ENCODE data around the gene UBE2E2. TPM values are rescaled to one million over a fixed set of nuclear protein-coding genes. Genes with fewer than 3 reads are reported as not detected.

UBE2E2 gene
- total RNA-seq, 1 donor from 2014 or later = 45.9 TPM

DNA sequence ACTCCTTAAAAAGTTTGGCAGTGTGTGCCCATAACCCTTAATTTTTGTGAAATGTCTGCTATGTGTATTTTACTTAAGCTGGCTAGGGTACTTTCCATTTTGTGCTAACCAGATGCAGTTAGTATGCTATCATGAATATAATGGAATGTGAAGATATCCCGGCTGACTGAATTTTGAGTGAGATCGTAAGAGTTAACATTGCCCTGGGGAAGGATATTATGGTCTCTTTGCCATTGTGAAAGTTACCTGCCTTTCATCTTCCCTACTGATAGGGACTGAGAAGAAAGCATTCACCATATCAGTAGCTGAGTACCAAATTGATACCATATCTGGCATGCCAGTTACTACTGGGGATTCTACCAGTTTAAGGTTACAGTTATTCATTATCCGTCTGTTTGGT is 243.2 kb downstream of the UBE2E2 start:
- H3K27ac ChIP-seq = no peak overlapping the region
- no peaks in the 10 kb centered on the region for H3K9me3 ChIP-seq
- no peak overlapping the region for H3K4me3 ChIP-seq
- H3K4me1 ChIP-seq = no peaks in the 10 kb centered on the region
- no peak for ATAC-seq
- H3K27me3 ChIP-seq = no peaks in the 10 kb centered on the region
- TF ChIP-seq, protein P1, sequence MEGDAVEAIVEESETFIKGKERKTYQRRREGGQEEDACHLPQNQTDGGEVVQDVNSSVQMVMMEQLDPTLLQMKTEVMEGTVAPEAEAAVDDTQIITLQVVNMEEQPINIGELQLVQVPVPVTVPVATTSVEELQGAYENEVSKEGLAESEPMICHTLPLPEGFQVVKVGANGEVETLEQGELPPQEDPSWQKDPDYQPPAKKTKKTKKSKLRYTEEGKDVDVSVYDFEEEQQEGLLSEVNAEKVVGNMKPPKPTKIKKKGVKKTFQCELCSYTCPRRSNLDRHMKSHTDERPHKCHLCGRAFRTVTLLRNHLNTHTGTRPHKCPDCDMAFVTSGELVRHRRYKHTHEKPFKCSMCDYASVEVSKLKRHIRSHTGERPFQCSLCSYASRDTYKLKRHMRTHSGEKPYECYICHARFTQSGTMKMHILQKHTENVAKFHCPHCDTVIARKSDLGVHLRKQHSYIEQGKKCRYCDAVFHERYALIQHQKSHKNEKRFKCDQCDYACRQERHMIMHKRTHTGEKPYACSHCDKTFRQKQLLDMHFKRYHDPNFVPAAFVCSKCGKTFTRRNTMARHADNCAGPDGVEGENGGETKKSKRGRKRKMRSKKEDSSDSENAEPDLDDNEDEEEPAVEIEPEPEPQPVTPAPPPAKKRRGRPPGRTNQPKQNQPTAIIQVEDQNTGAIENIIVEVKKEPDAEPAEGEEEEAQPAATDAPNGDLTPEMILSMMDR (IDR thresholded peaks at IDR 0.05) = no peak
- intact Hi-C loops (cut with DNase I) = no loop called here
- no peak for DNase-seq
- no peaks in the 10 kb centered on the region for H3K36me3 ChIP-seq

DNA sequence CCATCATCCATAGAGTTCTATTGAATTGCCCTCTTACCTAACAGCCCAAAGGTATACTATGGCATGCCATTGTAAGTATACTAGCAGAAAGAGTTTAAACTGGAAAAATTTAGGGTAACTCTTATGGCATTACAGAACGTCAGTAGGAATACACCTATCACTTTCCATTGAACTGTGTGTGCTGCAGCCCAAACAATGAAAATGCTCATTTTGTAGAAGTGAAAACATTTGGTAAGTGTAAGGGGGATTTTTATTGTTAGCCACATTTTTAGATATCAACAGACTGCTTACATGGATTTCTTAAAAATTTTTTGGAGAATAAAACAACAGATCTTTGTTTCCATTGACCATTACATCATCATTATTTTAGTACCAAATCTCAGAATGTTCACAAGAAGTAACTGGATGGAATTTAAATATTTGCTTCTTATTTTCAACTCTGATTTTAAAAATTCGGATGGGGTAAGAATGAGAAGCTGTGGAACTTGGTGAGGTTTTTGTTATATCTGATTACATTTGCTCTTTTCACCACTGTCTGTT is 245.9 kb downstream of the UBE2E2 start:
- Histone ChIP-seq H3K9me3 (no peaks in the 10 kb centered on the region), H3K4me3 (no peak overlapping the region), H3K27me3 (no peaks in the 10 kb centered on the region), H3K36me3 (no peaks in the 10 kb centered on the region), H3K27ac (no peak overlapping the region), H3K4me1 (no peaks in the 10 kb centered on the region)
- TF ChIP-seq, protein P1 (IDR thresholded peaks at IDR 0.05) = no peak
- ATAC-seq (no peak), DNase-seq (no peak)
- intact Hi-C loops (cut with DNase I) = no loop called here

DNA sequence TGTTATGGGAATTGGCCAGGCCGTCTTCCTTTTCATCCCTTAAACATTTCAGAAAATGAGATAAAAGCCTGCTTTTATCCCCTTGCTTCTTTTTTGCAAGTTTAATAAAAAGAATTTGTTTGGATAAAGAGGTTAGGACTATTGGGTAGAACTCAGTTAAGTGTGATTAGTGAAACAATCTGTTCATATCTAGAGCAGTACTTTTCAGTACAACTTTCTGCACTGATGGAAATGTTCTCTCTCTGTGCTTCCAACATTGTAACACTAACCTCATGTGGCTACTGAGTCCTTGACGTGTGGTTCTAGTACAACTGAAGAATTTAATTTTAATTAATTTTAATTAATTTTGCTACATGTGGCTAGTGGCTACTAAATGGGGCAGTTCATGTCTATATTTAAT is 246.9 kb downstream of the UBE2E2 start:
- H3K36me3 ChIP-seq = no peaks in the 10 kb centered on the region
- H3K27ac ChIP-seq = no peak overlapping the region
- no peaks in the 10 kb centered on the region for H3K4me1 ChIP-seq
- ATAC-seq = no peak
- H3K27me3 ChIP-seq = no peaks in the 10 kb centered on the region
- TF ChIP-seq, protein P1 (IDR thresholded peaks at IDR 0.05) = no peak
- no peaks in the 10 kb centered on the region for H3K9me3 ChIP-seq
- no peak overlapping the region for H3K4me3 ChIP-seq
- intact Hi-C loops (cut with DNase I) = no loop called here
- DNase-seq = no peak

DNA sequence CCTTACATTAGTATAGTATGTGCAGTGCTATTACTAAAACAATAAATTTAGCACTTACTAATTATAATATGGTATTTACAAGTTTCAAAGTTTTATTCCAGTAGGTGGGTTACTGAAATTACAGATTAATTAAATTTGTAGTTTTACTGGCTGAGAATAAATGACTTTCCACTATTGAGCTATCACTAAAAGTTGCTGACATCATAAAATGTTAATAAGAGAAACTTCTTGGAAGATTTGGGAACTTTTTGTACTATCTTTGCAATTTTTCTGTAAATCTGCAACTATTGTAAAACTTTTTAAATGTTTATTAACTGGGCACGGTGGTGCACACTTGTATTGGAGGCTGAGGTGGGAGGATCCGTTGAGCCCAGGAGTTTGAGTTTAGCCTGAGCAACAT is 247.7 kb downstream of the UBE2E2 start:
- Histone ChIP-seq H3K4me3 (no peak overlapping the region), H3K4me1 (no peaks in the 10 kb centered on the region), H3K27me3 (no peaks in the 10 kb centered on the region), H3K9me3 (no peaks in the 10 kb centered on the region), H3K27ac (no peak overlapping the region), H3K36me3 (no peaks in the 10 kb centered on the region)
- intact Hi-C loops (cut with DNase I) = no loop called here
- TF ChIP-seq, protein P1 (IDR thresholded peaks at IDR 0.05) = no peak
- DNase-seq (no peak), ATAC-seq (no peak)

DNA sequence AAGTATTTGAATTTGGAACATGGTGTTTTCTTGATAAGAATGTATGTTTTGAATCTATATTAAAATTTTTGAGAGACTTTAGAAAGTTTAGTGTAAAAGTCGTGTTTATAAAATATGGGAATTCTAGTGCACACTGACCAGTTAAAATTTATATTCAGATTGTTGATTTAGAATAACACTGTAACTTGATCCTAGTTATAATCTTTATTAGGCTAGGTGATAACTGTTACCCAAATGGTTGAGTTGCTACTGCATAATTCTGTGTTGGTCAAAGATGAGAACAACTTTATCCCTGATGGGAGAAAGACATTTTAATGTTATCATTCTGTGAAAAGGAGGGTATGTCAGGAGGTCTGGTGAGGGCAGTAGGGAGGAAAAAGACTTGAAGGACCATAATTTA is 249.3 kb downstream of the UBE2E2 start:
- Histone ChIP-seq H3K36me3 (no peaks in the 10 kb centered on the region), H3K4me3 (no peak overlapping the region), H3K9me3 (no peaks in the 10 kb centered on the region), H3K4me1 (no peaks in the 10 kb centered on the region), H3K27ac (no peak overlapping the region), H3K27me3 (no peaks in the 10 kb centered on the region)
- ATAC-seq (no peak), DNase-seq (no peak)
- intact Hi-C loops (cut with DNase I) = no loop called here
- TF ChIP-seq, protein P1 (IDR thresholded peaks at IDR 0.05) = no peak

DNA sequence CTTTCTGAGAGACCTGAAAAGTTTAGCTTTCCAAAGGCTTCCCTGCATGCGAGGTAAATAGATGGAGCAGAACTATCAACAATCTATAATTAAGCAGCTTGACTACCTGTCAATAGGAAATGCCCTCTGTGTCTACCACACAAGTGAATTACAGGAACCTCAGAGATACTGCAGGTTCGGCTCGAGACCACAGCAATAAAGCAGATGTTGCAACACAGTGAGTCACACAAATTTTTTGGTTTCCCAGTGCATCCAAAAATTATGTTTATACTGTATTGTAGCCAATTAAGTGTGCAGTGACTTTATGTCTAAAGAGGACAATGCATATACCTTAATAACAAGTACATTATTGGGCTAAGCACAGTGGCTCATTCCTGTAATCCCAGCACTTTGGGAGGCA is 252.0 kb downstream of the UBE2E2 start:
- H3K27me3 ChIP-seq = no peaks in the 10 kb centered on the region
- no peak for ATAC-seq
- intact Hi-C loops (cut with DNase I) = no loop called here
- H3K36me3 ChIP-seq = no peaks in the 10 kb centered on the region
- peaks cover 3% of the 10 kb centered on the region for H3K4me1 ChIP-seq
- H3K4me3 ChIP-seq = no peak overlapping the region
- no peak overlapping the region for H3K27ac ChIP-seq
- DNase-seq = no peak
- H3K9me3 ChIP-seq = no peaks in the 10 kb centered on the region
- TF ChIP-seq, protein P1 (IDR thresholded peaks at IDR 0.05) = no peak

Measured in upper lobe of right lung (tissue), 1 donor.